HepG2 (cell line): ENCODE data around the gene SULT1E1. TPM values are rescaled to one million over a fixed set of nuclear protein-coding genes. Genes with fewer than 3 reads are reported as not detected.

ENCODE experiments used
- ARNT2 ChIP-seq: sonication (generic); formaldehyde crosslinking; IDR thresholded peaks from 2 replicates; pipeline ENCODE4 v1.8.0; 2022; ENCODE audit warnings: mild to moderate bottlenecking, low read depth, missing genetic modification reagents, moderate library complexity
- FOSL2 ChIP-seq: sonication (generic); formaldehyde crosslinking; IDR thresholded peaks from 2 replicates; pipeline ENCODE4 v1.4.0; 2020; ENCODE audit warnings: missing genetic modification reagents
- GABPA ChIP-seq, 2 experiments: IDR thresholded peaks; 2 replicates each; pipeline ENCODE4 v1.6.1; 2011 to 2016; ENCODE audit warnings: low read depth in 2 of 2, low read length in 1 of 2, missing biosample characterization in 1 of 2, missing genetic modification characterization in 1 of 2
- HDAC1 ChIP-seq: sonication (generic); formaldehyde crosslinking; IDR thresholded peaks from 2 replicates; pipeline ENCODE4 v1.5.1; 2020; ENCODE audit warnings: mild to moderate bottlenecking, missing genetic modification reagents
- HNRNPL ChIP-seq: fragments of 200-400 bp; formaldehyde crosslinking; IDR thresholded peaks from 2 replicates; pipeline ENCODE4 v1.6.1; 2017; ENCODE audit warnings: mild to moderate bottlenecking, low read depth, low read length
- KMT2B ChIP-seq: IDR thresholded peaks from 2 replicates; pipeline ENCODE4 v1.6.1; 2016; ENCODE audit warnings: missing genetic modification reagents, missing compliant biosample characterization
- MED8 ChIP-seq: sonication (generic); formaldehyde crosslinking; IDR thresholded peaks from 2 replicates; pipeline ENCODE4 v1.8.1; 2023; ENCODE audit warnings: mild to moderate bottlenecking, missing genetic modification reagents; ENCODE audit not compliant: insufficient replicate concordance
- NCOA2 ChIP-seq: sonication (generic); formaldehyde crosslinking; IDR thresholded peaks from 2 replicates; pipeline ENCODE4 v1.8.0; 2022; ENCODE audit warnings: inconsistent platforms
- NR2F6 ChIP-seq, 2 experiments: IDR thresholded peaks; 2 replicates each; pipeline ENCODE4 v1.6.1; 2016; ENCODE audit warnings: antibody characterized with exemption in 1 of 2, mild to moderate bottlenecking in 1 of 2
- ONECUT2 ChIP-seq: sonication (generic); formaldehyde crosslinking; IDR thresholded peaks from 2 replicates; pipeline ENCODE4 v1.4.0; 2020; ENCODE audit warnings: missing genetic modification reagents
- PCBP1 ChIP-seq: fragments of 200-400 bp; formaldehyde crosslinking; IDR thresholded peaks from 2 replicates; pipeline ENCODE4 v1.6.1; 2017; ENCODE audit warnings: mild to moderate bottlenecking, low read depth, low read length, borderline replicate concordance
- PPARG ChIP-seq: conservative IDR thresholded peaks from 2 replicates; pipeline ENCODE4 v1.6.1; 2016; ENCODE audit warnings: missing biosample characterization, missing genetic modification reagents
- RORA ChIP-seq: sonication (generic); formaldehyde crosslinking; IDR thresholded peaks from 2 replicates; pipeline ENCODE4 v1.5.0; 2020; ENCODE audit warnings: mild to moderate bottlenecking, missing genetic modification reagents, moderate library complexity
- SETDB1 ChIP-seq: sonication (generic); formaldehyde crosslinking; IDR thresholded peaks from 2 replicates; pipeline ENCODE4 v1.5.1; 2020; ENCODE audit warnings: missing genetic modification reagents, mild to moderate bottlenecking, borderline replicate concordance
- SMYD3 ChIP-seq: sonication (generic); formaldehyde crosslinking; IDR thresholded peaks from 2 replicates; pipeline ENCODE4 v1.8.1; 2023; ENCODE audit warnings: mild to moderate bottlenecking, missing genetic modification reagents
- SRF ChIP-seq: IDR thresholded peaks from 2 replicates; pipeline ENCODE4 v1.6.1; 2011; ENCODE audit warnings: mild to moderate bottlenecking, low read depth, low read length, moderate library complexity
- YY1 ChIP-seq: IDR thresholded peaks from 2 replicates; pipeline ENCODE4 v1.6.1; 2011; ENCODE audit warnings: low read length, low read depth, moderate library complexity, mild to moderate bottlenecking; ENCODE audit not compliant: insufficient read depth, insufficient replicate concordance
- ZBTB20 ChIP-seq: sonication (generic); formaldehyde crosslinking; IDR thresholded peaks from 2 replicates; pipeline ENCODE4 v1.8.1; 2023; ENCODE audit warnings: missing genetic modification reagents, low read depth, mild to moderate bottlenecking, borderline replicate concordance
- ZBTB38 ChIP-seq: sonication (generic); formaldehyde crosslinking; IDR thresholded peaks from 2 replicates; pipeline ENCODE4 v1.5.1; 2020; ENCODE audit warnings: mild to moderate bottlenecking, missing genetic modification reagents
- ZMYM4 ChIP-seq: sonication (generic); formaldehyde crosslinking; IDR thresholded peaks from 2 replicates; pipeline ENCODE4 v1.8.1; 2023; ENCODE audit warnings: mild to moderate bottlenecking, missing genetic modification reagents
- ZNF234 ChIP-seq: sonication (generic); formaldehyde crosslinking; conservative IDR thresholded peaks from 2 replicates; pipeline ENCODE4 v1.5.1; 2020; ENCODE audit warnings: mild to moderate bottlenecking, missing genetic modification reagents
- ZNF337 ChIP-seq: sonication (generic); formaldehyde crosslinking; IDR thresholded peaks from 2 replicates; pipeline ENCODE4 v1.5.1; 2020; ENCODE audit warnings: missing genetic modification reagents, low read depth, mild to moderate bottlenecking, borderline replicate concordance
- ZNF484 ChIP-seq: sonication (generic); formaldehyde crosslinking; IDR thresholded peaks from 2 replicates; pipeline ENCODE4 v1.5.1; 2020; ENCODE audit warnings: mild to moderate bottlenecking, low read depth, missing genetic modification reagents, borderline replicate concordance
- ZNF660 ChIP-seq: sonication (generic); formaldehyde crosslinking; IDR thresholded peaks from 2 replicates; pipeline ENCODE4 v1.5.1; 2020; ENCODE audit warnings: mild to moderate bottlenecking, low read depth, missing genetic modification reagents, borderline replicate concordance
- ZNF768 ChIP-seq: sonication (generic); formaldehyde crosslinking; IDR thresholded peaks from 2 replicates; pipeline ENCODE4 v1.4.0; 2020; ENCODE audit warnings: missing genetic modification reagents
- polyA plus RNA-seq, 8 experiments: library from polyadenylated mRNA; depleted of rRNA in 3 of 8; stranded (reverse) in 7 of 8; unstranded in 1 of 8; fragments of >200 nt; fragmentation: Illumina TruSeq in 4 of 8; extraction: Trizol in 4 of 8; gene quantifications; 2 replicates each; pipeline versions ENCODE4 v1.2.1 to v1.2.3, GENCODE V29; 2011 to 2016; ENCODE audit warnings: low read depth in 4 of 8, missing spikeins in 1 of 8, mixed read lengths in 1 of 8; ENCODE audit not compliant: insufficient read depth in 1 of 8
- total RNA-seq, 5 experiments: library from RNA; depleted of rRNA; stranded (reverse); fragments of >200 nt; fragmentation: Illumina TruSeq; extraction: Trizol; gene quantifications; 2 replicates each; pipeline ENCODE4 v1.2.3, GENCODE V29; 2016; ENCODE audit warnings: low read depth in 1 of 5
- TF ChIP-seq, protein P1 (sequence below): sonication (generic); formaldehyde crosslinking; IDR thresholded peaks from 2 replicates; pipeline ENCODE4 v1.5.0; 2020; ENCODE audit warnings: missing genetic modification reagents
- TF ChIP-seq, protein P2 (sequence below): sonication (generic); formaldehyde crosslinking; conservative IDR thresholded peaks from 2 replicates; pipeline ENCODE4 v1.4.0; 2020; ENCODE audit warnings: missing genetic modification reagents

Gene SULT1E1
- total and polyA plus RNA-seq, 2 of the 13 experiments (the other 11 are each of a cell fraction or from before 2014, with no cell fraction given): 1.7 to 3.9 TPM

DNA sequence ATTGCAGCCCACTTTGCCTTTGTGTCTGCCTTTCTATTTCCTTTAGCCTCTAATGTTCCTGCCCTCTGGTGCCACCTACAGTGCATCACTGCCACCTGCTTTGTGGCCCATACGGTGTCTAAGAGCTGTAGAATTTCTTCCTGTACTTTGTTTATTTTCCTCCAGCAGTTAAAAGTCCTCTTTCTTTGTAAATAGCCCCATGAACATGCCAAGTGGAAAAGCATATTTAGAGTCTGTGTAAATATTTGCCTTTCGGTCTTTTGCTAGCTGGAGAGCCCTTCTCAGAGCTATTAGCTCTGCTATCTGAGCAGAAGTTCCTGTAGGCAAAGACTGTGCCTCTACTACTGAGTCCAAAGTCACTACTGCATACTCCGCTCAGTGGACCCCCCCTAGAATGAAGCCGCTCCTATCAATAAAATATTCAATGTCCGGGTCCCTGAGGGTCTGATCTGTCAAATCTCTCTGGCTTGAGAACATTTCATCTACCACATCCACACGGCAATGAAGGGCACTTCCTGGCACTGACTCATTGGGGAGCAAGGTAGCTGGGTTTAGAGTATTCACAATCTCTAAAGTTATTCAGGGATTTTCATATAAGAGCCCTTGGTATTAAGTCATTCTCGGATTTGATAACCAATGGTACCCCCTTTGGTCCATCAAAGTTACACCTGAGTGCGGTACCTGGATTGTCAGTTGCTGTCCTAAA lies 36.3 kb downstream of the SULT1E1 start (continued):
- TF ChIP-seq, protein P1, sequence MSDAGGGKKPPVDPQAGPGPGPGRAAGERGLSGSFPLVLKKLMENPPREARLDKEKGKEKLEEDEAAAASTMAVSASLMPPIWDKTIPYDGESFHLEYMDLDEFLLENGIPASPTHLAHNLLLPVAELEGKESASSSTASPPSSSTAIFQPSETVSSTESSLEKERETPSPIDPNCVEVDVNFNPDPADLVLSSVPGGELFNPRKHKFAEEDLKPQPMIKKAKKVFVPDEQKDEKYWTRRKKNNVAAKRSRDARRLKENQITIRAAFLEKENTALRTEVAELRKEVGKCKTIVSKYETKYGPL (CRISPR knock-in tag): no peak
- TF ChIP-seq PPARG (peak; percentile 92), ZNF234 (no peak), ZNF768 (CRISPR knock-in tag) (no peak), NCOA2 (peak; percentile 95), FOSL2 (CRISPR knock-in tag) (peak; percentile 67), RORA (CRISPR knock-in tag) (no peak), ZNF337 (no peak), GABPA (IDR thresholded peaks at IDR 0.05; ENCODE audit: low read depth, low read length) (no peak), GABPA (CRISPR knock-in tag; IDR thresholded peaks at IDR 0.05; ENCODE audit: low read depth) (no peak), ZBTB20 (peak; percentile 91), HDAC1 (CRISPR knock-in tag) (peak; percentile 68), YY1 (no peak), SMYD3 (peak; percentile 88), KMT2B (peak; percentile 48; the same call in 1 of the 2 replicates), HNRNPL (no peak), NR2F6 (IDR thresholded peaks at IDR 0.05) (peak; percentile 73), NR2F6 (CRISPR knock-in tag; IDR thresholded peaks at IDR 0.05) (peak; percentile 49; the same call in 1 of the 2 replicates), ONECUT2 (CRISPR knock-in tag) (no peak), MED8 (CRISPR knock-in tag) (peak; percentile 91), SETDB1 (no peak), ZMYM4 (CRISPR knock-in tag) (peak; percentile 99), PCBP1 (no peak), ZNF484 (no peak), ZBTB38 (CRISPR knock-in tag) (no peak), ZNF660 (CRISPR knock-in tag) (no peak), SRF (no peak), ARNT2 (no peak; the same call in 1 of the 2 replicates)
- TF ChIP-seq, protein P2, sequence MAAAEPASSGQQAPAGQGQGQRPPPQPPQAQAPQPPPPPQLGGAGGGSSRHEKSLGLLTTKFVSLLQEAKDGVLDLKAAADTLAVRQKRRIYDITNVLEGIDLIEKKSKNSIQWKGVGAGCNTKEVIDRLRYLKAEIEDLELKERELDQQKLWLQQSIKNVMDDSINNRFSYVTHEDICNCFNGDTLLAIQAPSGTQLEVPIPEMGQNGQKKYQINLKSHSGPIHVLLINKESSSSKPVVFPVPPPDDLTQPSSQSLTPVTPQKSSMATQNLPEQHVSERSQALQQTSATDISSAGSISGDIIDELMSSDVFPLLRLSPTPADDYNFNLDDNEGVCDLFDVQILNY (CRISPR knock-in tag): no peak
